ENCODE results near the gene MBNL2. TPM values are rescaled to one million over a fixed set of nuclear protein-coding genes. Genes with fewer than 3 reads are reported as not detected.
"Not testable (repeated sequence)": the region's sequence is repeated elsewhere in the genome, so short reads cannot be mapped to it uniquely, and the experiment has no call there.

The MBNL2 gene
- total RNA-seq, 1 experiment from 2014 or later, result 62.8 TPM

DNA sequence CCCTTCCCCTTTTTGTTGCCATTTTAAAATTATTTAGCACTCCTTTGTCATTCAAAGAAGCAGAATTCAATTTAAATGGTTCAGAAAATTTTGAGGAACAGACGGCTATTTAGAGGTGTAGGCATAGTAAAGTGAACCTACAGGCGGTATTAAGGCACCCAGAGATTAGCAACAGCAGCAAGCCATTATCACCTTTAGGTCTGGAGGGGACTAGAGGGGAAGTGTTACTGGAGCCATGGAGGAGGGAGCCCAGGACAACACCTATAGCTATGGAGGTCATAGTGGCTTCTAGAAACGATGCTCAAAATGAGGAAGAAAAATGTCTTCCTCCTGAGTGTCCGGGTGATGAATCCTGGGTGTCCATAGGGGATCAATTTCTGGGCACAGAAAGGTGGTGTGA lies 25.8 kb upstream of the MBNL2 start:
- no peak for DNase-seq (ENCODE audit: low read depth in 1 of 2, low spot score in 2 of 2)
- Histone ChIP-seq H3K4me3 (no peak overlapping the region), H3K27me3 (replicated peaks) (no peaks in the 10 kb centered on the region), H3K4me1 (replicated peaks) (peaks cover 17% of the 10 kb centered on the region), H3K36me3 (no peaks in the 10 kb centered on the region), H3K27ac (no peak overlapping the region), H3K9me3 (replicated peaks) (no peaks in the 10 kb centered on the region)

DNA sequence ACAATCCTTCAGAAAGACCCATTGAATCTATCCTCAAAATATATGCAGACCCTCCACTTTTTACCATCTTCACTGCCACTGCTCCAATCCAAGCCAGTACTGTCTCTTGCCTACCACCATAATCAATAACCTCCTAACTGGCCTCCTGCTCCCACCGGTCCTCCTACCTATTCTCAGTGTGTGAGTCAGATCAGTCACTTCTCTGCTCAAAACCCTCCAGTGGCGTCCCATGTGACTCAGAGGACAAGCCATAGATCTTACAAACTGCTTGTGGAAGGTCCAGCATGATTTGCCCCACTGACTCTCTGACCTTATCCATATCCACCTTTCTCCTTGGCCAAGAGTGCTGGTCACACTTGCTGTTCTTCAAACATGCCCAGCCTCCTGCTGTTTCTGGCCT lies 23.4 kb upstream of the MBNL2 start:
- H3K4me1 ChIP-seq (replicated peaks), result peaks cover 17% of the 10 kb centered on the region
- H3K36me3 ChIP-seq, result no peaks in the 10 kb centered on the region
- no peaks in the 10 kb centered on the region for H3K27me3 ChIP-seq (replicated peaks)
- no peak overlapping the region for H3K27ac ChIP-seq
- no peak for DNase-seq (ENCODE audit: low read depth in 1 of 2, low spot score in 2 of 2)
- H3K4me3 ChIP-seq, result no peak overlapping the region
- H3K9me3 ChIP-seq (replicated peaks), result no peaks in the 10 kb centered on the region

DNA sequence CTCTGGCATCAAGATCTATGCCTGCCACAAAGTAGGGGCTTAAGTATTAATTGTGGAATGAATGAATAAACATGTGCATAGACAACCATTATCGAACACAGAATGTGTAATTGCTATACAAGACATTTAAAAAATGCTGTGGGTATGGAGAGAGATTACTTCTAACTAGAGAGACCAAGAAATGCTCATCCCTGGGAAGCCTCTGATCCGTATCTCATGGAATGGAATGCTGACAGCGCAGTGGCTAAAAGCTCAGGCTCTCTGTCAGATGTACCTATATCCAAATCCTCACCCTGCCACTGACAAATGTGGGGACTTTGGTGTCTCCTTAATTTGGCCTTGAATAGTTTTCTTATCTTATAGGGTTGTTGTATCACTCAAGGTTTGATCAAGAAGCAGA lies 22.7 kb upstream of the MBNL2 start:
- no peak for DNase-seq (ENCODE audit: low read depth in 1 of 2, low spot score in 2 of 2)
- Histone ChIP-seq H3K9me3 (replicated peaks) (no peaks in the 10 kb centered on the region), H3K27ac (no peak overlapping the region), H3K4me3 (no peak overlapping the region), H3K36me3 (no peaks in the 10 kb centered on the region), H3K4me1 (replicated peaks) (peaks cover 10% of the 10 kb centered on the region), H3K27me3 (replicated peaks) (no peaks in the 10 kb centered on the region)

DNA sequence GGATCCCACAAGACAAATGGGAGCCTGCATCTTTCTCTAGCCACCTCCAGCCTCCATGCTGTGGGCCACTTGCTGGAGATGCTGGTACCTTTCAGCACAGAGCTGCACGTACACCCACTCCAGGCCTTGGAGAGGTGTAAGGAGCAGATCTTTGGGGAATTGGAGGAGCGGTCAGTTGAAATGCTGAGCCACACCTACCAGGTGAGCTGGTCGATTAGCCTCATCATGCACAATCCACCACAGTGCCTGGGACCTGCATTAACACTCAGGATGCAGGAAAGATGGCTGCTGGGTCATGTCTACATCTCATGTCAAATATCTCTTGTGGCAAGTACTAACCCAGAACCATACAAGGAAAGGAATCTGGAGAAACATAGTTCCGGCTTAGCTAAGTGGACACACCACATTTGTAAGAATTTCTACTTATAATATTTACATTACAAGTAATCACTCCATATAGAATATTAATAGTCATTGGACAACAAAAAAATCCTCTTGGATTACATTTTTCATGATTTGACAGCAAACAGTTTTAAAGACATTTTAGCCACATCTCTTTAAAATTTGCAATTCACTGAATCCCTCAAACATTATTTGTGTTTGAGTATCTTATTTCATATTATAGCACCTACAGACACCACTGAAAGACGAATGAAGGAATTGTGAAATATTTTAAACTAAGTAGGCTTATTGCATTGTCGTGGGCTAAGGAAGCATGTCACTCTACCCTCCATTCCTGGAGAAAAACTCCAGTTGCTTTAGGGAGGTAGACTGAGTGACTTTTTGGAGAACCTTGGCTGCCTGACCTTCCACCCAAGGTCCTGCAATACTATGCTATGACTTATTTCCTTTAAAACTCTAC lies 21.8 kb upstream of the MBNL2 start:
- H3K27ac ChIP-seq, result no peak overlapping the region
- no peaks in the 10 kb centered on the region for H3K9me3 ChIP-seq (replicated peaks)
- DNase-seq (ENCODE audit: low read depth in 1 of 2, low spot score in 2 of 2), result no peak

DNA sequence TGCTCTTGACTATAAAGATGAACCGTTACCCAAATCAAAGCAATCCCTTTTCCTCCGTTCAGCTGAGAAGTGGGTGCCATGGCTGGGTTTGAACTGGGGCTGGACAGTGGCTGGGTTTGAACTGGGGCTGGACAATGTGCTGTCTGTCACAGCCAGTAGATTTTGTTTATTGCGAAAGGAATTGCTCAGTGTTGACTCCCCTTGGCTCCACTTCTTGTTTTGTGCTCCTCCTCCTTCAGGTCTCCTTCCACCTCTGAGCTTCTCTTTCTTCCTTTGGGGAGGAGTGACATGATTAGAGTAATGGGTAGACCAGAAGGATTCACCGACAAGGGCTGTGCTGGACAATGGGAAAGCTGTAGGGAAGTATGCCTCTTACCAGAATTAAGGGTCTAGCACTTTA lies 19.4 kb upstream of the MBNL2 start:
- Histone ChIP-seq H3K4me1 (replicated peaks) (no peaks in the 10 kb centered on the region), H3K9me3 (replicated peaks) (no peaks in the 10 kb centered on the region), H3K4me3 (no peak overlapping the region), H3K36me3 (no peaks in the 10 kb centered on the region), H3K27ac (no peak overlapping the region), H3K27me3 (replicated peaks) (no peaks in the 10 kb centered on the region)
- DNase-seq (ENCODE audit: low read depth in 1 of 2, low spot score in 2 of 2), result no peak

More for the DNA sequence above, 21.8 kb upstream of the MBNL2 start:
- Histone ChIP-seq H3K4me3 (no peak overlapping the region), H3K36me3 (no peaks in the 10 kb centered on the region), H3K4me1 (replicated peaks) (0 out of 2 replicates have a peak, but pooled peaks cover 3% of the 10 kb centered on the region), H3K27me3 (replicated peaks) (no peaks in the 10 kb centered on the region)

DNA sequence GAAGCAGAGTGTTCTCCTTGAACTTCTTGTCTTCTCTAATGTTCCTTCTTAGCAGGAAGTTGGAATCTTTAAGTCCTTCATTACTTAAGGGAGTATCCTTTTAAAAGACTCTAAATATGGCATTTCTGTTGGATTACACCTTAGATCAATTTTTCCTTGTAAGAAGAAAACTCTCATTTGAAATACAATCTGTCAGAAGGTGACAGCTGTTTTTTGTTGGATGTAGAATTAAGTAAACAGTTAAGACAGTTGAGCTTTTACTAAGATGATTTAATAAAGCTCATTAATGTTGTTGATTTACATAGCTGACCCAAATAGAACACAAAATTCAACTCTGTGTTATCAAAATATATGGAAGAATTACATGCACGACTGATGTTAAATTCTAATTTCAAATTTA lies 16.7 kb upstream of the MBNL2 start:
- Histone ChIP-seq H3K27ac (no peak overlapping the region), H3K27me3 (replicated peaks) (no peaks in the 10 kb centered on the region), H3K36me3 (no peaks in the 10 kb centered on the region), H3K4me3 (no peak overlapping the region), H3K4me1 (replicated peaks) (no peaks in the 10 kb centered on the region), H3K9me3 (replicated peaks) (no peaks in the 10 kb centered on the region)
- DNase-seq (ENCODE audit: low read depth in 1 of 2, low spot score in 2 of 2), result no peak

DNA sequence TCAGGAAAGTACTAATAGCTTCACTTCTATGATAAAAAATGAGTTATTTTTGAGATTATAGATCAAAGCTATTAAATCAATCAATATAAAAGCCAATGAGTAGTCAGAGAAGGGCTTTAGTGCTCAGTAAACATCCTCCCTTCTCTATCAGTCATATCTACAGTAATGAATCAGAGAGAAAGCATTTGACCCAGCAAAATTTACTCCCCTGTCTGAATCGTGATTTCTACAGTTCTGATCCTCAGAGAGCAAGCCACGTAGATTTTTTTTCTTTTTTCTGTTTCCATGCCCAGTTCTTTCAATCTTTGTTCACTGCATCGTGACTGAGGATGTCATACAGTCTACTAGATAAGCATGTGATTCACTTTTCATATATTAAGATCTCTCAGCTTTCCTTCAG lies 16.2 kb upstream of the MBNL2 start:
- Histone ChIP-seq H3K9me3 (replicated peaks) (no peaks in the 10 kb centered on the region), H3K27me3 (replicated peaks) (no peaks in the 10 kb centered on the region), H3K4me1 (replicated peaks) (no peaks in the 10 kb centered on the region), H3K4me3 (no peak overlapping the region), H3K27ac (no peak overlapping the region), H3K36me3 (no peaks in the 10 kb centered on the region)
- DNase-seq (ENCODE audit: low read depth in 1 of 2, low spot score in 2 of 2), result no peak

- H3K27me3 ChIP-seq (replicated peaks); H3K4me3 ChIP-seq; H3K4me1 ChIP-seq (replicated peaks); DNase-seq (ENCODE audit: low read depth in 1 of 2, low spot score in 2 of 2); H3K36me3 ChIP-seq; H3K9me3 ChIP-seq (replicated peaks); H3K27ac ChIP-seq: not testable (repeated sequence)
Observed at GRCh38 chr13:97207252-97207651, 14.9 kb upstream of the MBNL2 start.

GRCh38 chr13:97211300-97211699 lies 10.8 kb upstream of the MBNL2 start:
- H3K36me3 ChIP-seq, result no peaks in the 10 kb centered on the region
- no peak for DNase-seq (ENCODE audit: low read depth in 1 of 2, low spot score in 2 of 2)
- no peaks in the 10 kb centered on the region for H3K9me3 ChIP-seq (replicated peaks)
- no peak overlapping the region for H3K27ac ChIP-seq
- peaks cover 5% of the 10 kb centered on the region; the same call in 1 of the 2 replicates for H3K4me1 ChIP-seq (replicated peaks)
- H3K4me3 ChIP-seq, result no peak overlapping the region
- no peaks in the 10 kb centered on the region for H3K27me3 ChIP-seq (replicated peaks)

DNA sequence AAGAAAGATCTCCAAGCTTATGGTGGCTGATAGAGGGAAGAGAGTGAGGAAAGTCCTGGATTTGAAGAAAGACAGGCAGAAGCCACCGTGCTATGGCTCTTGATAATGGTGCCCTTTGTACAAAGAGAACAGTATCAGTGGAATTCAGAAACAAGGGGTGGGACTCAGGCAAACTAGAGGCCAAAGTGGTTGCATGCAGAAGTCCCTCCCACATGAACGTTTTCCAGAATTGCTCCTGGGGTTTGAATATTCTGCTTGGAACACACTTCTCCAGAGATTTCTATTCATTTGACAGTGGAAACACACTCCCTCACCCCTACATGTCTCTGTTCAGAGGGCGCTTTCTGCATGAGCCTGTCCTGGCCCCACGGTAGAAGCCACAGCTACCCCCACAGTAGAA lies 10.1 kb upstream of the MBNL2 start:
- Histone ChIP-seq H3K9me3 (replicated peaks) (no peaks in the 10 kb centered on the region), H3K36me3 (no peaks in the 10 kb centered on the region), H3K27me3 (replicated peaks) (no peaks in the 10 kb centered on the region), H3K4me1 (replicated peaks) (peaks cover 5% of the 10 kb centered on the region; the same call in 1 of the 2 replicates), H3K27ac (no peak overlapping the region), H3K4me3 (no peak overlapping the region)
- no peak for DNase-seq (ENCODE audit: low read depth in 1 of 2, low spot score in 2 of 2)

GRCh38 chr13:97212601-97213040 lies 9.5 kb upstream of the MBNL2 start:
- DNase-seq (ENCODE audit: low read depth in 1 of 2, low spot score in 2 of 2), result peak in 1 of 2 experiments; percentile 40
- H3K36me3 ChIP-seq, result no peaks in the 10 kb centered on the region

GRCh38 chr13:97214921-97215320 lies 7.2 kb upstream of the MBNL2 start:
- Histone ChIP-seq H3K27ac (no peak overlapping the region), H3K9me3 (replicated peaks) (no peaks in the 10 kb centered on the region), H3K4me1 (replicated peaks) (peaks cover 5% of the 10 kb centered on the region; the same call in 1 of the 2 replicates), H3K4me3 (no peak overlapping the region), H3K27me3 (replicated peaks) (no peaks in the 10 kb centered on the region), H3K36me3 (no peaks in the 10 kb centered on the region)
- no peak for DNase-seq (ENCODE audit: low read depth in 1 of 2, low spot score in 2 of 2)

More at GRCh38 chr13:97212601-97213040, 9.5 kb upstream of the MBNL2 start:
- no peaks in the 10 kb centered on the region for H3K9me3 ChIP-seq (replicated peaks)
- no peak overlapping the region for H3K27ac ChIP-seq
- peaks cover 5% of the 10 kb centered on the region; the same call in 1 of the 2 replicates for H3K4me1 ChIP-seq (replicated peaks)
- H3K27me3 ChIP-seq (replicated peaks), result no peaks in the 10 kb centered on the region
- H3K4me3 ChIP-seq, result no peak overlapping the region

DNA sequence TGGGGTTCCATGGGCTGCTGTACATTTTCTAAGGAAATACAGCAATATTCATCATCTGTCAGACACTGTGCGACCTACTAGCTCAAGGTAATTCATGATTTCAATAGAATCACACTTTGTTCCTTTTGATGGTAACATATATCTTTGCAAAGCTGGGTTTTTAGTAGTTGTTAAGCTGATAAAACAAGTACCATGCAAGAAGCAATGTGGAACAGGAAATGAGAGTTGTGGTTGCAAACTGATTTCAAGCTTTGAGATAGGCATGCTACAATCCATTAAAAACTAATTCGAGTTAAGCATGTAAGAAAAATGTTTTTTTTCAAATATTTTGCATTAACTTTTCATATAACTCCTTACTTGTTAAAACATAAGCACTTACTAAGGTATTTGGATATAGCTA lies 6.8 kb upstream of the MBNL2 start:
- no peaks in the 10 kb centered on the region for H3K9me3 ChIP-seq (replicated peaks)
- no peak overlapping the region for H3K27ac ChIP-seq
- H3K4me3 ChIP-seq, result no peak overlapping the region
- no peaks in the 10 kb centered on the region for H3K27me3 ChIP-seq (replicated peaks)
- H3K4me1 ChIP-seq (replicated peaks), result peaks cover 5% of the 10 kb centered on the region; the same call in 1 of the 2 replicates
- H3K36me3 ChIP-seq, result no peaks in the 10 kb centered on the region
- no peak for DNase-seq (ENCODE audit: low read depth in 1 of 2, low spot score in 2 of 2)

GRCh38 chr13:97219226-97219625 lies 2.9 kb upstream of the MBNL2 start:
- Histone ChIP-seq H3K4me1 (replicated peaks) (peaks cover 6% of the 10 kb centered on the region; the same call in 1 of the 2 replicates), H3K4me3 (no peak overlapping the region), H3K27me3 (replicated peaks) (no peaks in the 10 kb centered on the region), H3K27ac (no peak overlapping the region), H3K9me3 (replicated peaks) (no peaks in the 10 kb centered on the region), H3K36me3 (no peaks in the 10 kb centered on the region)
- no peak for DNase-seq (ENCODE audit: low read depth in 1 of 2, low spot score in 2 of 2)
